Gastroesophageal sphincter (tissue), 3 donors: Measurements from ENCODE around the gene FAM53B.

Experiments used
- POLR2AphosphoS5 ChIP-seq: sonication (generic); formaldehyde crosslinking; IDR thresholded peaks from one replicate; pipeline ENCODE4 v1.6.1; 2017; ENCODE audit warnings: antibody characterized with exemption
- TF ChIP-seq, protein P1 (sequence below), 4 experiments: fragments of 200-600 bp in 2 of 4; fragments of 450-650 bp in 2 of 4; sonication (generic) in 1 of 4; IDR thresholded peaks; one replicate each; pipeline ENCODE4 v1.5.1; 2017 to 2019; ENCODE audit warnings: antibody characterized with exemption in 4 of 4, mild to moderate bottlenecking in 2 of 4, moderate library complexity in 2 of 4

DNA sequence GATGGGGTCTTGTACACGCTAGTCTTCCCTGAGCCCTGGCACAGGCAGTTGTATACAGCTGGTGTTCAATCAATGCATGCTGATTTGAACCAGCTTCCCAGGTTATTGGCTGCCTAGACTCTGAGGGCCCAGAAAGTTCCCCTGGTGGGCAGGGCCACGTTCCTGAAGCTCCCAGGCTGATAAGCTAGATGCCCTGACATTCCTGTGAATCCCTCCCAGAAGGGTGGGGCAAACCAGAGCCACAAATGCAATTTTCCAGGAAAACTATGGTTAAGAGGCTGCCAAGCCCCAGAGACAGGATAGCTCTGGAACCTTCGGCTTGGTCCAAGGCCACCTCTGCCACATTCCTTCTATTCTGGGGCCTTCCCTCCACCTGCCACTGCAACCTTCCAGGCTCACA, 78.2 kb downstream of the FAM53B start:
- TF ChIP-seq, protein P1, sequence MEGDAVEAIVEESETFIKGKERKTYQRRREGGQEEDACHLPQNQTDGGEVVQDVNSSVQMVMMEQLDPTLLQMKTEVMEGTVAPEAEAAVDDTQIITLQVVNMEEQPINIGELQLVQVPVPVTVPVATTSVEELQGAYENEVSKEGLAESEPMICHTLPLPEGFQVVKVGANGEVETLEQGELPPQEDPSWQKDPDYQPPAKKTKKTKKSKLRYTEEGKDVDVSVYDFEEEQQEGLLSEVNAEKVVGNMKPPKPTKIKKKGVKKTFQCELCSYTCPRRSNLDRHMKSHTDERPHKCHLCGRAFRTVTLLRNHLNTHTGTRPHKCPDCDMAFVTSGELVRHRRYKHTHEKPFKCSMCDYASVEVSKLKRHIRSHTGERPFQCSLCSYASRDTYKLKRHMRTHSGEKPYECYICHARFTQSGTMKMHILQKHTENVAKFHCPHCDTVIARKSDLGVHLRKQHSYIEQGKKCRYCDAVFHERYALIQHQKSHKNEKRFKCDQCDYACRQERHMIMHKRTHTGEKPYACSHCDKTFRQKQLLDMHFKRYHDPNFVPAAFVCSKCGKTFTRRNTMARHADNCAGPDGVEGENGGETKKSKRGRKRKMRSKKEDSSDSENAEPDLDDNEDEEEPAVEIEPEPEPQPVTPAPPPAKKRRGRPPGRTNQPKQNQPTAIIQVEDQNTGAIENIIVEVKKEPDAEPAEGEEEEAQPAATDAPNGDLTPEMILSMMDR (IDR thresholded peaks at IDR 0.05) = no peak
- no peak for TF ChIP-seq POLR2AphosphoS5
